ENCODE measurements around the gene XXYLT1.

The XXYLT1 gene

GRCh38 chr3:195085356-195086130, 185.4 kb downstream of the XXYLT1 start:
- no peaks in the 10 kb centered on the region for H3K36me3 Mint-ChIP-seq (ENCODE audit: low read depth)
- H3K27ac Mint-ChIP-seq = no peak overlapping the region
- no peaks in the 10 kb centered on the region for H3K4me1 Mint-ChIP-seq (ENCODE audit: low read depth)
- H3K4me3 Mint-ChIP-seq = no peak overlapping the region
- no peaks in the 10 kb centered on the region for H3K27me3 Mint-ChIP-seq (ENCODE audit: low read depth)
- H3K9me3 Mint-ChIP-seq = no peaks in the 10 kb centered on the region

GRCh38 chr3:195084746-195085145, 186.2 kb downstream of the XXYLT1 start:
- no peaks in the 10 kb centered on the region for H3K27me3 Mint-ChIP-seq (ENCODE audit: low read depth)
- peaks cover 2% of the 10 kb centered on the region for H3K4me1 Mint-ChIP-seq (ENCODE audit: low read depth)
- H3K9me3 Mint-ChIP-seq = no peaks in the 10 kb centered on the region
- H3K36me3 Mint-ChIP-seq (ENCODE audit: low read depth) = no peaks in the 10 kb centered on the region
- no peak overlapping the region for H3K4me3 Mint-ChIP-seq
- no peak overlapping the region for H3K27ac Mint-ChIP-seq

- no peak overlapping the region for H3K27ac Mint-ChIP-seq
- peaks cover 3% of the 10 kb centered on the region for H3K4me1 Mint-ChIP-seq (ENCODE audit: low read depth)
- H3K4me3 Mint-ChIP-seq = no peak overlapping the region
- H3K9me3 Mint-ChIP-seq = no peaks in the 10 kb centered on the region
- no peaks in the 10 kb centered on the region for H3K27me3 Mint-ChIP-seq (ENCODE audit: low read depth)
- H3K36me3 Mint-ChIP-seq (ENCODE audit: low read depth) = no peaks in the 10 kb centered on the region
Measured at GRCh38 chr3:195083659-195084058, 187.3 kb downstream of the XXYLT1 start.

- H3K27me3 Mint-ChIP-seq (ENCODE audit: low read depth) = no peaks in the 10 kb centered on the region
- no peaks in the 10 kb centered on the region for H3K36me3 Mint-ChIP-seq (ENCODE audit: low read depth)
- no peak overlapping the region for H3K27ac Mint-ChIP-seq
- H3K4me1 Mint-ChIP-seq (ENCODE audit: low read depth) = peaks cover 3% of the 10 kb centered on the region
- no peak overlapping the region for H3K4me3 Mint-ChIP-seq
- H3K9me3 Mint-ChIP-seq = no peaks in the 10 kb centered on the region
Measured at GRCh38 chr3:195082811-195083210, 188.1 kb downstream of the XXYLT1 start.

- Mint-ChIP-seq H3K27me3 (ENCODE audit: low read depth) (no peaks in the 10 kb centered on the region), H3K36me3 (ENCODE audit: low read depth) (no peaks in the 10 kb centered on the region), H3K27ac (no peak overlapping the region), H3K9me3 (no peaks in the 10 kb centered on the region), H3K4me3 (no peak overlapping the region), H3K4me1 (ENCODE audit: low read depth) (peaks cover 3% of the 10 kb centered on the region)
Measured at GRCh38 chr3:195081242-195081963, 189.6 kb downstream of the XXYLT1 start.

GRCh38 chr3:195080571-195081151, 190.3 kb downstream of the XXYLT1 start:
- peaks cover 3% of the 10 kb centered on the region for H3K4me1 Mint-ChIP-seq (ENCODE audit: low read depth)
- H3K36me3 Mint-ChIP-seq (ENCODE audit: low read depth) = no peaks in the 10 kb centered on the region
- no peak overlapping the region for H3K4me3 Mint-ChIP-seq
- no peaks in the 10 kb centered on the region for H3K9me3 Mint-ChIP-seq
- H3K27ac Mint-ChIP-seq = no peak overlapping the region
- H3K27me3 Mint-ChIP-seq (ENCODE audit: low read depth) = no peaks in the 10 kb centered on the region

- peaks cover 3% of the 10 kb centered on the region for H3K4me1 Mint-ChIP-seq (ENCODE audit: low read depth)
- no peaks in the 10 kb centered on the region for H3K27me3 Mint-ChIP-seq (ENCODE audit: low read depth)
- no peaks in the 10 kb centered on the region for H3K9me3 Mint-ChIP-seq
- H3K36me3 Mint-ChIP-seq (ENCODE audit: low read depth) = no peaks in the 10 kb centered on the region
- H3K27ac Mint-ChIP-seq = no peak overlapping the region
- H3K4me3 Mint-ChIP-seq = no peak overlapping the region
Measured at GRCh38 chr3:195080125-195080524, 190.8 kb downstream of the XXYLT1 start.

- H3K9me3 Mint-ChIP-seq = no peaks in the 10 kb centered on the region
- no peak overlapping the region for H3K27ac Mint-ChIP-seq
- H3K4me3 Mint-ChIP-seq = no peak overlapping the region
Measured at GRCh38 chr3:195079636-195080035, 191.3 kb downstream of the XXYLT1 start.

GRCh38 chr3:195078891-195079440, 192.0 kb downstream of the XXYLT1 start:
- H3K4me3 Mint-ChIP-seq = no peak overlapping the region
- H3K27me3 Mint-ChIP-seq (ENCODE audit: low read depth) = no peaks in the 10 kb centered on the region
- no peak overlapping the region for H3K27ac Mint-ChIP-seq
- H3K9me3 Mint-ChIP-seq = no peaks in the 10 kb centered on the region
- H3K4me1 Mint-ChIP-seq (ENCODE audit: low read depth) = peaks cover 3% of the 10 kb centered on the region
- no peaks in the 10 kb centered on the region for H3K36me3 Mint-ChIP-seq (ENCODE audit: low read depth)

More at GRCh38 chr3:195079636-195080035, 191.3 kb downstream of the XXYLT1 start:
- Mint-ChIP-seq H3K4me1 (ENCODE audit: low read depth) (peaks cover 3% of the 10 kb centered on the region), H3K36me3 (ENCODE audit: low read depth) (no peaks in the 10 kb centered on the region), H3K27me3 (ENCODE audit: low read depth) (no peaks in the 10 kb centered on the region)

- H3K27me3 Mint-ChIP-seq (ENCODE audit: low read depth) = no peaks in the 10 kb centered on the region
- no peak overlapping the region for H3K27ac Mint-ChIP-seq
- no peaks in the 10 kb centered on the region for H3K36me3 Mint-ChIP-seq (ENCODE audit: low read depth)
- H3K4me1 Mint-ChIP-seq (ENCODE audit: low read depth) = peaks cover 3% of the 10 kb centered on the region
- H3K9me3 Mint-ChIP-seq = no peaks in the 10 kb centered on the region
- H3K4me3 Mint-ChIP-seq = no peak overlapping the region
Measured at GRCh38 chr3:195077611-195078540, 193.1 kb downstream of the XXYLT1 start.

GRCh38 chr3:195076981-195077610, 193.9 kb downstream of the XXYLT1 start:
- no peak overlapping the region for H3K4me3 Mint-ChIP-seq
- no peak overlapping the region for H3K27ac Mint-ChIP-seq
- no peaks in the 10 kb centered on the region for H3K36me3 Mint-ChIP-seq (ENCODE audit: low read depth)
- H3K27me3 Mint-ChIP-seq (ENCODE audit: low read depth) = no peaks in the 10 kb centered on the region
- H3K9me3 Mint-ChIP-seq = no peaks in the 10 kb centered on the region
- H3K4me1 Mint-ChIP-seq (ENCODE audit: low read depth) = peaks cover 3% of the 10 kb centered on the region

GRCh38 chr3:195075941-195076875, 194.8 kb downstream of the XXYLT1 start:
- H3K27ac Mint-ChIP-seq = no peak overlapping the region
- peaks cover 3% of the 10 kb centered on the region for H3K4me1 Mint-ChIP-seq (ENCODE audit: low read depth)
- no peaks in the 10 kb centered on the region for H3K36me3 Mint-ChIP-seq (ENCODE audit: low read depth)
- no peaks in the 10 kb centered on the region for H3K9me3 Mint-ChIP-seq
- H3K4me3 Mint-ChIP-seq = no peak overlapping the region
- H3K27me3 Mint-ChIP-seq (ENCODE audit: low read depth) = no peaks in the 10 kb centered on the region

Data from T-helper 1 cell treated with Interleukin-12 subunit alpha and Interleukin-12 subunit beta and Interleukin-4 antibody, amounts not matched to agents 30 μg/mL and 1 μg/mL, for 36 hours (primary cell).